ENCODE measurements around the gene ENSA.
"Not testable (repeated sequence)": the region's sequence is repeated elsewhere in the genome, so short reads cannot be mapped to it uniquely, and the experiment has no call there.

Gene ENSA

DNA sequence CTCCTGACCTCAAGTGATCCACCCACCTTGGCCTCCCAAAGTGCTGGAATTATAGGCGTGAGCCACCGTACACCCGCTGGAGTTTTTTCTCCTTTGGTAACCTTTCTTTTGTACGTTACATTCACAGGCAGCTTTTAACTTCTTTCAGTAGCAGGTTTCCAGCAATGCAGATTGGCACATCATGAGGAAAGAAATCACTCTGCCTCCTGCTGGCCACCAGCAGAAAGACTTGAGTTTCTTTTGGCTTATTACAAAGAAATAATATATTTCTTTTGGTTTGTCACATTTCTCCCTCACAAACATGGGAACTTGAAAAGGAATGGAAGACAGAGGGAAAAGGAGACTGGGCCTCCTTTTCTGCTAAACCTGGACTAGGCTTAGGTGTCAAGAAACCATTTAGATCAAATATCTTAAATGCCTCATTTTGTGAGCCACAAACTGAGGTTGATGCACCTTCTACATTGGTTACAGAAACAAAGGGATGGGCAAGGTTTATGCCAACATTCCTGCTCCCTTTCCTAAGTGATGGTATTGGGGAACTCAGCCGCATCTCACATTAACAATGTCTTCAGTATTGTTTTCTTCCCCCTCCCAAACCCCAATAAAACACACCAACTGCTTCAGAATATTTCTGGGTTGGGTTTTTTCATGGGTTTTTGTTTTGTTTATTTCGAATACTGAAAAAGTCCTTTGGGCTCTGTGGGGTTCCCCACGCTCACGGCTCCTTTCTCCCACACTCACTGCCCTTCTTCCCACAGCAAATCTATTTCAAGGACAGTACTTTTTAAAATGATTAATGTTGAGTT, 7.7 kb downstream of the ENSA start:
- DNase-seq = peak; percentile 31

- no peak for DNase-seq
These were observed 8.5 kb downstream of the ENSA start for GRCh38 chr1:150620919-150621318.

GRCh38 chr1:150619576-150620509, 9.6 kb downstream of the ENSA start:
- peak; percentile 14 for DNase-seq

- DNase-seq = no peak
These were observed 13.8 kb downstream of the ENSA start for GRCh38 chr1:150615346-150616201.

- DNase-seq = peak; percentile 99
These were observed 16.1 kb downstream of the ENSA start for GRCh38 chr1:150613061-150613920.

- no peak for DNase-seq
These were observed 17.4 kb downstream of the ENSA start for GRCh38 chr1:150612014-150612345.

- DNase-seq = no peak
These were observed 18.8 kb downstream of the ENSA start for GRCh38 chr1:150610576-150610975.

DNA sequence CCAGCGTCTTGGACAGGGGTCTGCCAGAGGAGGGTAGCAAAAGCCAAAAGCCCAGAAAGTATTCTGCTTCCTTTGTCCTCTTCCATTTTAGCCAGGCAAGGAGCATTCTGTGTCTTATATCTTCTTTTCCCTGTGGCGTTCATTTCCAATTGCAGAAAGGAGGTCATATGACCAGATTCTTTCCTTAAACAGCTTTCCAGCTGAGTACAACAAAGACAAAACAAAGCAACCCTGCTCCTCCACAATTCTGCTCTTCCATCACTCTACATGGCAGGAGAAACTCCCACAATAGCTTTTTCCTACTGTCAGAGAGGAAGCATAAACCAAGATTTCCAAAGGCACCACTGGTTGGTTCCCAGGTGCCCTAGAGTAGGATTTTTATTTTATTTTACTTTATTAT, 19.7 kb downstream of the ENSA start:
- no peak for DNase-seq

DNA sequence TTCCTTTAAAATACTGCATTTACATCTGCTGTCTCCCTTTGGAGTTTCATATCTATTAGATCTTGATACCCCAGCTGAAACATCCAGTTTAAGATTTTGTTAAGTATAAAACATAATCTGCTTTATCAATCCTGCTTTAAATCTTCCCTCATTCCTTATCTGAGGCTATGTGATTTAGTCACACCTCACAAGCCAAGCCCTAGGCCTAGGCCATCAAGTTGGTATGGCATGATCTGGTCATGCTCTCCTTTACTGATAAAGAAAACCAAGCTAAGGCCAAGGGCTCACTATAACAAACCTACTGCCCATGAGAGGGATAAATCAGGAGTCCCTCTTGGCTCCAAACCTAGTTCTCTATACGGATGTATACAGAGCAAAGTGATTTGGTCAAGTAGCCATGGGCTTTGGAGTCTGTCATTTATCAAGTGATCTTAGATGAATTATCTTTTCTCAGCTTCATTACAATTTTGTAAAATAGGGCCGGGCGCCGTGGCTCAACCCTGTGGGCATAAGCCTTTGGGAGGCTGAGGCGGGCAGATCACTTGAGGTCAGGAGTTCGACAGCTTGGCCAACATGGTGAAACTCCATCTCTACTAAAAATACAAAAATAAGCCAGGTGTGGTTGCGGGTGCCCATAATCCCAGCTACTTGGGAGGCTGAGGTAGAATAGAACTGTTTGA, 22.8 kb downstream of the ENSA start:
- DNase-seq = no peak

DNA sequence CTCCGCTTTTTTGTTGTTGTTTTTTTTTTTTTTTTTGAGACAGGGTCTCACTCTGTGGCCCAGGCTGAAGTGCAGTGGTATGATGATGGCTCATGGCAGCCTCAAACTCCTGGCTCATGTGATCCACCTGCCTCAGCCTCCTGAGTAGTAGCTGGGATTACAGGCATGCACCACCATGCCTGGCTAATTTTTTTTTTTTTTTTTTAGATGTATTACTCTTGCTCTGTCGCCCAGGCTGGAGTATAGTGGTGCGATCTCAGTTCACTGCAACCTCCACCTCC, 24.0 kb downstream of the ENSA start:
- not testable (repeated sequence) for DNase-seq

- DNase-seq = no peak
These were observed 25.2 kb downstream of the ENSA start for GRCh38 chr1:150604226-150604588.

GRCh38 chr1:150603711-150604110, 25.7 kb downstream of the ENSA start:
- DNase-seq = no peak

DNA sequence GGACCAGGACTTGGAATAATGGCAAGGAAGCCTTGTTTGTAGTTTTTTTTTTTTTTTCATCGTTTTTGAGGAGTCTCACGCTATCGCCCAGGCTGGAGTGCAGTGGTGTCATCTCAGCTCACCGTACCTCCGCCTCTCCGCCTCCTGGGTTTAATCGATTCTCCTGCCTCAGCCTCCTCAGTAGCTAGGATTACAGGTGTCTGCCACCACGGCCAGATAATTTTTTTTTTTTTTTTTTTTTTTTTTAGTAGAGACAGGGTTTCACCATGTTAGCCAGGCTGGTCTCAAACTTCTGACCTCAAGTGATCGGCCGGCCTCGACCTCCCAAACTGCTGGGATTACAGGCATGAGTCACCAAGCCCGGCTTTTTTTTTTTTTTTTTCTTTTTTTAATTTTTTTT, 27.0 kb downstream of the ENSA start:
- not testable (repeated sequence) for DNase-seq

GRCh38 chr1:150601540-150601939, 27.9 kb downstream of the ENSA start:
- DNase-seq = no peak

- DNase-seq = not testable (repeated sequence)
These were observed 31.1 kb downstream of the ENSA start for GRCh38 chr1:150598346-150598745.

GRCh38 chr1:150596976-150597375, 32.4 kb downstream of the ENSA start:
- DNase-seq = no peak

DNA sequence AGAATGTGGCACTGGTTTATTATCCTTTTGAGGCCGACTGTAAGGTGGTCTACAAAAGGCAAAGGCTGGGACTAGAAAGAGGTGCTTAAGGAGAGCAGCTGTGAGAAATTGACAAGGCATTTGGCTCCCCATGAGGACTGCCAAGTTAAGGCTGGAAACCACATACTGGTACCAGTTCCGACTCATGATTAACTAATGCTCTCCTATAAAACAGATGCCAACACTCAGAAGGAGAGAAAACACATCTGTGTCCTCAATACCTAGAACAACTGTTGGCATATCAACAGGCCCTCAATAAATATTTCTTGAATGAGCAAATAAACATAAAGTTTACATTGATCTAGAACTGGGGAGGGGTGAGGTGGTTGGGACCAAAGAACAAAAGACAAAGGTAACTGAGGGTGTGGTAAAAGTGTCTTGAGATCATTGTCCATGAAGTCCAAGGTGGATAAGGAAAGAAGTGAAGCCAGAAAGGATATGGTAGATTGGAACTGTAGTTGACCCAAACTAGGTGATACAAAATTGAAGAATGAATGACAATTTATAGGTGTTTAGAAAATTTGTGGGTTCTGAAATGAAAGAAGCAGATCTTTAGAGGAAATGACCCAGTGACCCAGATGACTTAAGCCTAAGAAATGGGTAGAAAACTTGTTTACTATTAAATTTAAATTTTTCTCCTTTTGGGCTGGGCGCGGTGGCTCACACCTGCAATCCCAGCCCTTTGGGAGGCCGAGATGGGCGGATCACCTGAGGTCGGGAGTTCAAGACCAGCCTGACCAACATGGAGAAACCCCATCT, 33.1 kb downstream of the ENSA start:
- DNase-seq = no peak

- no peak for DNase-seq
These were observed 47.0 kb downstream of the ENSA start for GRCh38 chr1:150582371-150582770.

DNA sequence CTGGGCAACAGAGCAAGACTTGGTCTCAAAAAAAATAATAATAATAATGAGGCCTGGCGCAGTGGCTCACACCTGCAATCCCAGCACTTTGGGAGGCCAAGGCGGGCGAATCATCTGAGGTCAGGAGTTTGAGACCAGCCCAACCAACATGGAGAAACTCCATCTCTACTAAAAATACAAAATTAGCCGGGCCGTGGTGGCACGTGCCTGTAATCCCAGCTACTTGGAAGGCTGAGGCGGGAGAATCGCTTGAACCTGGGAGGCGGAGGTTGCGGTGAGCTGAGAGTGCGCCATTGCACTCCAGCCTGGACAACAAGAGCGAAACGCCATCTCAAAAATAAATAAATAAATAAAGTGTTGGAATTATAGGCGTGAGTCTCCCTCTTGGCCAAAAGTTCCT, 47.5 kb downstream of the ENSA start:
- DNase-seq = not testable (repeated sequence)

GRCh38 chr1:150581437-150581836, 48.0 kb downstream of the ENSA start:
- not testable (repeated sequence) for DNase-seq

- DNase-seq = not testable (repeated sequence)
These were observed 48.4 kb downstream of the ENSA start for GRCh38 chr1:150580966-150581365.

Measured in NCI-H2081 treated with DMSO at 0.1 percent for 48 hours (cell line).